ENCODE results near the gene TDP2. TPM values are rescaled to one million over a fixed set of nuclear protein-coding genes. Genes with fewer than 3 reads are reported as not detected.

Gene TDP2
- total and polyA plus RNA-seq, 2 donors (not counting 3 experiments of a cell fraction or from before 2014, with no cell fraction given) = 13.7 to 39.2 TPM

- ChIA-PET CTCF (interaction anchor here (3.3 kb wide), 1 partner anchor 32 kb away, joined by 13 read pairs; no protein-coding TSS in a partner anchor), POLR2A (no interaction called here)
- dilution Hi-C loops (cut with MboI; ENCODE audit: extremely low pct_ligation_motif_present, low sequenced_read_pairs) = no loop called here
- Histone ChIP-seq H3K4me2 (ENCODE audit: insufficient read depth, low read length) (no peak overlapping the region), H4K20me1 (replicated peaks; ENCODE audit: control insufficient read depth, extremely low read depth, insufficient read depth, low read length) (no peaks in the 10 kb centered on the region), H3K27ac (ENCODE audit: insufficient read depth, low read depth, low read length) (no peak overlapping the region), H3K4me3 (replicated peaks in 1 of 3; ENCODE audit: insufficient read depth in 1 of 3, low read depth in 1 of 3, low read length in 3 of 3) (no peak overlapping the region), H3K79me2 (ENCODE audit: control insufficient read depth, insufficient read depth, low read length) (no peaks in the 10 kb centered on the region), H3K27me3 (ENCODE audit: control insufficient read depth in 2 of 2, insufficient read depth in 2 of 2, low read length in 2 of 2) (no peaks in the 10 kb centered on the region), H3K9me3 (replicated peaks; ENCODE audit: control insufficient read depth, insufficient read depth, low read length) (no peaks in the 10 kb centered on the region), H3K36me3 (ENCODE audit: control insufficient read depth in 2 of 2, extremely low read depth in 1 of 2, insufficient read depth in 2 of 2, low read length in 2 of 2) (no peaks in the 10 kb centered on the region), H3K9me1 (replicated peaks; ENCODE audit: control insufficient read depth, extremely low read depth, insufficient read depth, low read length) (no peaks in the 10 kb centered on the region), H3K9ac (replicated peaks; ENCODE audit: extremely low read depth, insufficient read depth, low read length) (no peak overlapping the region), H2AFZ (ENCODE audit: low read depth, low read length) (no peak overlapping the region), H3K4me1 (ENCODE audit: control insufficient read depth, extremely low read depth, insufficient read depth, low read length) (no peaks in the 10 kb centered on the region)
- TF ChIP-seq EZH2 (IDR thresholded peaks at IDR 0.05; ENCODE audit: borderline replicate concordance, low read depth, low read length, severe bottlenecking) = no peak
- TF ChIP-seq POLR2AphosphoS5 (IDR thresholded peaks at IDR 0.05; ENCODE audit: insufficient read depth, low read depth, low read length) = no peak
- no peak for TF ChIP-seq GATA2 (IDR thresholded peaks at IDR 0.05; ENCODE audit: insufficient read depth, insufficient read length, low read depth, low read length)
- no peak for TF ChIP-seq JUN (IDR thresholded peaks at IDR 0.05; ENCODE audit: borderline replicate concordance, insufficient read depth, insufficient read length, low read depth)
- TF ChIP-seq FOS (IDR thresholded peaks at IDR 0.05; ENCODE audit: borderline replicate concordance, insufficient read depth, low read length) = no peak
- no peak for TF ChIP-seq CTCF (IDR thresholded peaks at IDR 0.05; ENCODE audit: extremely low read depth in 1 of 2, insufficient read depth in 1 of 2, low read depth in 1 of 2, low read length in 2 of 2)
- no peak for TF ChIP-seq MYC (IDR thresholded peaks at IDR 0.05; ENCODE audit: low read depth, low read length)
- TF ChIP-seq MAX (IDR thresholded peaks at IDR 0.05; ENCODE audit: insufficient read depth, insufficient read length) = no peak
- DNase-seq (ENCODE audit: low read depth, low spot score) (no peak), FAIRE-seq (no peak)
- intact Hi-C loops (cut with micrococcal nuclease) = no loop called here
- no TSS peak for BruUV-seq (replicated peaks)
These were observed 53.2 kb downstream of the TDP2 start for GRCh38 chr6:24613361-24614042.
